Measurements from ENCODE around the gene PRKCA.
"Not testable (repeated sequence)": the region's sequence is repeated elsewhere in the genome, so short reads cannot be mapped to it uniquely, and the experiment has no call there.

The PRKCA gene

DNA sequence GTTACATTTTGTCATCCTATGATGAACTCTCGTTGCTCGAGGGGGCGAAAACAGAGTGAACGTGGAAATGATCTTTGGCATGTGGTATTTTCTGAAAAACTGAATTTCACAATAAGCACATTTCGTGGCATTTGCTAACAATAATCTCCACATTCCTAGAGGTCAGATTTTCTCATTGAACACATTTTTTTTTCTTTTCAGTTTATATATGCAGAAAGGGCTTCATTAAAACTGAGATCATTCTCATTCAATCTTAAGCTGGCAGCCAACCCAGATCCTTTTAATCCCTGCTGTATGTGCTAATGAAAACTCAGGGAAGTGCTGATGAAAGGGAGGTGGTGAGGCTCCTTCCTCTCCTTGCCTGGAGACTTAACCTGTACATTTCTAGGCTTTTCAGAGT, 52.6 kb downstream of the PRKCA start:
- Histone ChIP-seq H3K27me3 (no peaks in the 10 kb centered on the region), H3K9me3 (no peaks in the 10 kb centered on the region), H3K4me1 (peaks cover 19% of the 10 kb centered on the region), H3K4me3 (ENCODE audit: low read depth, low read length) (no peak overlapping the region), H3K36me3 (no peaks in the 10 kb centered on the region)
- no peak for DNase-seq
- TF ChIP-seq, protein P1, sequence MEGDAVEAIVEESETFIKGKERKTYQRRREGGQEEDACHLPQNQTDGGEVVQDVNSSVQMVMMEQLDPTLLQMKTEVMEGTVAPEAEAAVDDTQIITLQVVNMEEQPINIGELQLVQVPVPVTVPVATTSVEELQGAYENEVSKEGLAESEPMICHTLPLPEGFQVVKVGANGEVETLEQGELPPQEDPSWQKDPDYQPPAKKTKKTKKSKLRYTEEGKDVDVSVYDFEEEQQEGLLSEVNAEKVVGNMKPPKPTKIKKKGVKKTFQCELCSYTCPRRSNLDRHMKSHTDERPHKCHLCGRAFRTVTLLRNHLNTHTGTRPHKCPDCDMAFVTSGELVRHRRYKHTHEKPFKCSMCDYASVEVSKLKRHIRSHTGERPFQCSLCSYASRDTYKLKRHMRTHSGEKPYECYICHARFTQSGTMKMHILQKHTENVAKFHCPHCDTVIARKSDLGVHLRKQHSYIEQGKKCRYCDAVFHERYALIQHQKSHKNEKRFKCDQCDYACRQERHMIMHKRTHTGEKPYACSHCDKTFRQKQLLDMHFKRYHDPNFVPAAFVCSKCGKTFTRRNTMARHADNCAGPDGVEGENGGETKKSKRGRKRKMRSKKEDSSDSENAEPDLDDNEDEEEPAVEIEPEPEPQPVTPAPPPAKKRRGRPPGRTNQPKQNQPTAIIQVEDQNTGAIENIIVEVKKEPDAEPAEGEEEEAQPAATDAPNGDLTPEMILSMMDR (IDR thresholded peaks at IDR 0.05; ENCODE audit: low read depth, low read length) = no peak

DNA sequence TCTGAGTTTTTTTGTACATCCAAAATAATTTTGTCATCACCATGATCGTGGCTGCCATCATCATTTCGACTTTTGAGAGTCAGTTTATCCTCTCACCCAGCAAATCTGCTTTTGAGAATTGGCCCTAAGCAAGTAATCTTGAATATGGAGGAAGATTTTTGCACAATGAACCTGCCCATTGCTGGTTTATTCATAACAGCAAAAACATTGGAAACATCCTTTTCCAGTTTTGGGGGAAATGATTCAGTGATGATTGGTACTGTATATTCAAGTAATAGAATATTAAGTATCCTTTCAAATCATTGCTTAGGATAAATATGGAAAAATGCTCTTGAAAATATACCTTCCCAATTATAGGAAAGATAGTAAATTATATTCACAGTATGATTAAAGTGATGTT, 53.1 kb downstream of the PRKCA start:
- Histone ChIP-seq H3K9me3 (no peaks in the 10 kb centered on the region), H3K4me1 (peaks cover 17% of the 10 kb centered on the region), H3K27me3 (no peaks in the 10 kb centered on the region), H3K36me3 (no peaks in the 10 kb centered on the region), H3K4me3 (ENCODE audit: low read depth, low read length) (no peak overlapping the region)
- TF ChIP-seq, protein P1 (IDR thresholded peaks at IDR 0.05; ENCODE audit: low read depth, low read length) = no peak
- DNase-seq = no peak

- DNase-seq = peak; percentile 24
- H3K27me3 ChIP-seq = no peaks in the 10 kb centered on the region
- no peak overlapping the region for H3K4me3 ChIP-seq (ENCODE audit: low read depth, low read length)
- H3K4me1 ChIP-seq = peaks cover 17% of the 10 kb centered on the region
- no peaks in the 10 kb centered on the region for H3K36me3 ChIP-seq
- no peaks in the 10 kb centered on the region for H3K9me3 ChIP-seq
- TF ChIP-seq, protein P1 (IDR thresholded peaks at IDR 0.05; ENCODE audit: low read depth, low read length) = no peak
Measured at GRCh38 chr17:66357037-66357436, 54.6 kb downstream of the PRKCA start.

DNA sequence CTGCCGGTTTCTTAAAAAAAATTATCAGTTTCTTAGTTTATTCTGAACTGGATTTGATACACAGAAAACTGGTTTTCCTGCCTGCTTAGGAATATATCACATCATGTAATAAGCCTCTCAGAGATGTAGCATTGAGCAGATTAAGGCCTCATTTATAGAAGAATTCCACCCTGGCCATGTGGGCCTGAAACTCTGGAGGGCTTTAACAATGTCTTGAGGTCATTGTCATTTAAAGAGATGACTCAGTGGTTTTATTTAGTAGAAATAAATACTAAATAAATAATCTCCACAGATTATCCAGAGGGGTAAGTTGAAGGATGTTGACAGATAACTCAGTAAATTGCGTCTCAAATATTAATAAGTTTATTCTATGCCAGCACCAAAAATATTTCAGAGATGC, 56.9 kb downstream of the PRKCA start:
- no peaks in the 10 kb centered on the region for H3K36me3 ChIP-seq
- no peak for DNase-seq
- no peaks in the 10 kb centered on the region for H3K27me3 ChIP-seq
- TF ChIP-seq, protein P1 (IDR thresholded peaks at IDR 0.05; ENCODE audit: low read depth, low read length) = no peak
- H3K9me3 ChIP-seq = no peaks in the 10 kb centered on the region
- peaks cover 15% of the 10 kb centered on the region for H3K4me1 ChIP-seq
- no peak overlapping the region for H3K4me3 ChIP-seq (ENCODE audit: low read depth, low read length)

DNA sequence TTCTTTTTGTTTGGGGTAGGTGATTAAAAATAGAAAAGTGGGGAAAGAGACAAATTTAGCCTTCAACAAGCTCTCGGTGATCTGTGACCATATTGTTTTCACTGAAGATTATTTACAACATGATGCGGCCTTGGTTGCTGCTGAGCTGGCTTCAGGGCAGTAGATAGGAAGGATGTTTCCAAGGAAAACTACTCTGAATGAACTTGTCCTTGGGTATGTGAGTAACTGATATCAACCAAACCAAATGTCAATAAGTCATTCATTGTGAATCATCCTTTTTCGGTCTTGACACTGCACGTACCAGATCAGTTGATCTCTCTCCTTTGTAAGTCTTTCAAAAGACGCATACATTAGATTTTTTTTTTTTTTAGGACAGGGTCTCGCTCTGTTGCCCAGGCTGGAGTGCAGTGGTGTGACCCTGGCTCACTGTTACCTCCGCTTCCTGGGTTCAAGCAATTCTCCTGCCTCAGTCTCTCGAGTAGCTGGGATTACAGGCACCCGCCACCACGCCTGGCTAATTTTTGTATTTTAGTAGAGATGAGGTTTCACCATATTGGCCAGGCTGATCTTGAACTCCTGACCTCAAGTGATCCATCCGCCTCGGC, 58.6 kb downstream of the PRKCA start:
- DNase-seq; H3K27me3 ChIP-seq; H3K4me3 ChIP-seq (ENCODE audit: low read depth, low read length); H3K36me3 ChIP-seq; H3K9me3 ChIP-seq: not testable (repeated sequence)
- H3K4me1 ChIP-seq = peaks cover 19% of the 10 kb centered on the region

- DNase-seq = no peak
- Histone ChIP-seq H3K9me3 (no peaks in the 10 kb centered on the region), H3K4me1 (peaks cover 7% of the 10 kb centered on the region), H3K4me3 (ENCODE audit: low read depth, low read length) (no peak overlapping the region), H3K27me3 (no peaks in the 10 kb centered on the region), H3K36me3 (no peaks in the 10 kb centered on the region)
- TF ChIP-seq, protein P1 (IDR thresholded peaks at IDR 0.05; ENCODE audit: low read depth, low read length) = no peak
Measured at GRCh38 chr17:66364508-66364907, 62.1 kb downstream of the PRKCA start.
